Ishikawa (cell line): ENCODE data around the gene MLC1.

Source experiments
- CEBPB ChIP-seq: IDR thresholded peaks from 2 replicates; pipeline ENCODE4 v1.6.1; 2012
- EP300 ChIP-seq: IDR thresholded peaks from 2 replicates; pipeline ENCODE4 v1.6.1; 2012; ENCODE audit warnings: borderline replicate concordance
- TEAD4 ChIP-seq: IDR thresholded peaks from 2 replicates; pipeline ENCODE4 v1.6.1; 2012
- YY1 ChIP-seq: IDR thresholded peaks from 2 replicates; pipeline ENCODE4 v1.6.1; 2012; ENCODE audit warnings: low read depth
- ZBTB7A ChIP-seq: IDR thresholded peaks from 2 replicates; pipeline ENCODE4 v1.6.1; 2012; ENCODE audit warnings: low read depth

- TF ChIP-seq TEAD4, result no peak
- TF ChIP-seq YY1, result no peak
- TF ChIP-seq EP300, result no peak
- no peak for TF ChIP-seq CEBPB
- TF ChIP-seq ZBTB7A, result no peak
Observed at GRCh38 chr22:50104141-50104544, 18.9 kb upstream of the MLC1 start.
